LNCAP (cell line): ENCODE measurements around the gene TRRAP.

Source experiments
- TF ChIP-seq, protein P1 (sequence below): fragments of 450-650 bp; IDR thresholded peaks from 2 replicates; pipeline ENCODE4 v1.5.1; 2017; ENCODE audit warnings: mild to moderate bottlenecking

TRRAP gene

DNA sequence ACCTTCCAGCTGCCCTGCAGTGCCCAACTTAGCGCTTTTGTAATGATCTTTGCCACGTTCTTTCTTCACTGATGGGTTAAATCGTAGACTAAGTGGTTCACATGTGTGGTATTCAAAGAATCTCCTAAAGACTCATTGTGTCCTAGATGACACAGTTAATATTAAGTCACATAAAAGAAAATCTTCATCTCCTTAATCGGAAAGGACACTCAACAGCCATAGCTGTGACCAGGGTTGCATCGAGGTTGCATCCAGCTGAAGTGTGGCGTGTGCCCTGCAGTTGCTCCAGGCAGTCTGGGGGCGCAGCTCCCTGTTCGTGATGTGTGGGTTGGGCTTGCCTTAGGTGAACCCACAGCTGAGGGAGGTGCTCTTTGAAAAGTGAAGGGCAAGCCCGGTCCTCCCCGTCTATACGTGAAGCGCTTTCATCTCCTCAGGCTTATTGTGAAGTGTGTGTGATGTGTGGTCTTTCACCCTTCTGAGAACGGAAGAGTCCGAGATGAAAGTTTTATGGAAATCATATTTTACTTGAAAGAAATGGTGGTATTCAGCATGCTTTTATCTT lies 122.7 kb downstream of the TRRAP start:
- TF ChIP-seq, protein P1, sequence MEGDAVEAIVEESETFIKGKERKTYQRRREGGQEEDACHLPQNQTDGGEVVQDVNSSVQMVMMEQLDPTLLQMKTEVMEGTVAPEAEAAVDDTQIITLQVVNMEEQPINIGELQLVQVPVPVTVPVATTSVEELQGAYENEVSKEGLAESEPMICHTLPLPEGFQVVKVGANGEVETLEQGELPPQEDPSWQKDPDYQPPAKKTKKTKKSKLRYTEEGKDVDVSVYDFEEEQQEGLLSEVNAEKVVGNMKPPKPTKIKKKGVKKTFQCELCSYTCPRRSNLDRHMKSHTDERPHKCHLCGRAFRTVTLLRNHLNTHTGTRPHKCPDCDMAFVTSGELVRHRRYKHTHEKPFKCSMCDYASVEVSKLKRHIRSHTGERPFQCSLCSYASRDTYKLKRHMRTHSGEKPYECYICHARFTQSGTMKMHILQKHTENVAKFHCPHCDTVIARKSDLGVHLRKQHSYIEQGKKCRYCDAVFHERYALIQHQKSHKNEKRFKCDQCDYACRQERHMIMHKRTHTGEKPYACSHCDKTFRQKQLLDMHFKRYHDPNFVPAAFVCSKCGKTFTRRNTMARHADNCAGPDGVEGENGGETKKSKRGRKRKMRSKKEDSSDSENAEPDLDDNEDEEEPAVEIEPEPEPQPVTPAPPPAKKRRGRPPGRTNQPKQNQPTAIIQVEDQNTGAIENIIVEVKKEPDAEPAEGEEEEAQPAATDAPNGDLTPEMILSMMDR: no peak

DNA sequence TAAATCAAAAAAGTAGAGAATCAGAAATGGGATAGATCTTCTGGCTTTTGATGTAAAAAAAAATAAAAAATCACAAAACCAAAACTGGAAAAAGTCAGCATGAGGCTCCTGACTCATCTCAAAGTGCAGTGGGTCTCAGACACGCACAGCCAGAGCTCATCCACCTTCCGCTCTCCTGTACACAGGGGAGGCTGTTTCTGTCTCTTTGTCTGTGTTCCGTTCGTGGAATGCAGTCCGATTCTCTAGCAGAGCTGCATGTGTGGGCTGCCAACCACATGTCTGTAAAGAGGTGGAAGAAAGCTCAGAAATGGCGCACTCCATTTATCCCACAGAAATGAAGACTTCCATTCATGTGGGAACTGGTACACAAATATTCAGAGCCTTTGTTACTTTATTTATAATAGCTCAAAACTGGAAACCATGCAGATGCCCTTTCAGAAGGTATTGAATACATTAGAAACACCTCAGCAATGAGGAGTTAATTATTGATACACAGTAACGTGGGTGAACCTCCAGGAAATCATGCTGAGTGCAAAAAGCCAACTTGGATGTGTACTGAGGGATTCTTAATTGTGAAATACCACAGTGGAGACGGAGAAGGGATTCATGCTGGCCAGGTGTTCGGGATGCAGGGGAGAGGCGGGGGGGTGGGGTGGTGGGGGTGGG lies 123.3 kb downstream of the TRRAP start:
- TF ChIP-seq, protein P1: no peak

DNA sequence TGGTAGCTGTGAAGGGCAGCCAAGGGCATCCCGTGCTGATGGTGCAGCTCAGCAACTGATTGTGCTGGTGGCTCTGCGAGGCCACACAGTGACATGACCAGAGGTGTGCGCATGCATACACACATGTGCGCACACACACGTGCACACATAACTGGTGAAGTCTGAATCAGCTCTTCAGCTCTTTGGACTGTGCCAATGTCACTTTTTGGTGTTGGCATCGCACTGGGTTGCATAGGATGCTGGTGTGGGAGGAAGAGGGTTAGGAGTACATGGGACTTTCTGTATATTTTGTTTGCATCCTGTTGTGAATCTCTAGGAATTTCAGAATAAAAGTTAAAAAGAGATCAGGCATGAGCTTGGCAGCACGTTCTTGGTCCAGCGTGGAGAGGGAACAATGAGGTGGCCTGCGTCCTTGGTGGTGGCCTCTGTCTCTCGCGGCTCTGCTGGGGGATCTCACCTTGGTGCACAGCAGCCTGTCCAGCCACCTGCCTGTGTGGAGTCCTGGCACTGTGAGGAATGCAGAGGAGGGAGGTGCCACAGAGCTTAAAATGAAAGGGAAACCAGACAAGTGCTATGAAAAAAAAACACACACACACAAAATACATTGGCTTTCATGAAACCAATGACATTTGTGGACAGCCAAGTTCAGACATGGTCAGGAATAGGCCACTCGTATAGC lies 124.0 kb downstream of the TRRAP start:
- TF ChIP-seq, protein P1: no peak

DNA sequence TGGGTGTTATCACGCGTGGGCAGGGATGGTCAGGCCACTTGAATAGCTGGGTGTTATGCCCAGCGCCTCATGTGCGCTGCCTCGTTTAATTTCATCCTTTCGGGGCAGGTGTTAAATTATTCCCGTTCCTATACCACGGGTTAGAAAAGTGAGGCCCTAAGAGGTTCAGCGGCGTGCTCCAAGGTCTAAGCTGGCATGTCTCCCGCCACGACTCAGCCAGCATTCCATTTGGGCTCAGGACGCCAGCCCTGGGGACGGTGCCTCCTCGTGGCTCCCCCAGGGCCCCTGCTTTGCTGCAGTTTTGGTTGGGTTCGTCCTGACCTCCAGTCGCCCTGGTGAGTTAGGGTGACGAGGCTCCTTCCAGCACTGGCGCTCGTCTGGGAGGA lies 124.5 kb downstream of the TRRAP start:
- TF ChIP-seq, protein P1: no peak

DNA sequence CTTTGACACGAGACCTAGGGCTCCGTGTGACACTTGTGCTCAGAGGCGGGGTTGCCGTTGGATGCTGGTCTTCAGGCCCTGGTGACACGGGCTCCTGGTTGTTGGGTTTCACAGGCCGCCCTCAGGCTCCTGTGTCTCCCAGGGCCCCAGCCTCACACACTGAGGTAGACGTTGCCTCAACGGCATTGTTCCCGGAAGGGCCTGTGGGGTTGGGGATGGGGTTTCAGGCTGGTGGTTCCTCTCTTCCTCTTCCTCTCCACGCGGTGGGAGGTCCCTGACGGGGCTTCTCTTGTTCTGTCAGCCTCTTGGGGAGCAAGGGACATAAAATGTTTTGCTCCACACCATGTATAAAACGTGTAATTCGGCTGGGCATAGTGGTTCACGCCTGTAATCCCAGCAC lies 125.1 kb downstream of the TRRAP start:
- TF ChIP-seq, protein P1: no peak

DNA sequence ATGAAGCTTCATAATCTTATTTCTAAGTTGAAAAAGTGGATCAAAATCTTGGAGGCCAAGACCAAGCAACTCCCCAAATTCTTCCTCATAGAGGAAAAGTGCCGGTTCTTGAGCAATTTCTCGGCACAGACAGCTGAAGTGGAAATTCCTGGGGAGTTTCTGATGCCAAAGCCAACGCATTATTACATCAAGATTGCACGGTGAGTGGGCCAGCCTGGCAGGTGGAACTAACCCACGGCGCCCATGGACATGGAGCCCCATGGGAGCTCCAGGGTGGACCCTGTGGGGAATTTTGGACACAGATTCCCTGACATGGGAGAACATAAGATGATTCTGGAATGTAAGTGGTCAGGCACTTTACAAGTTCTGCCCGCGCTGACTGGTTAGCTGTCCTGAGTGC lies 125.9 kb downstream of the TRRAP start:
- TF ChIP-seq, protein P1: no peak

DNA sequence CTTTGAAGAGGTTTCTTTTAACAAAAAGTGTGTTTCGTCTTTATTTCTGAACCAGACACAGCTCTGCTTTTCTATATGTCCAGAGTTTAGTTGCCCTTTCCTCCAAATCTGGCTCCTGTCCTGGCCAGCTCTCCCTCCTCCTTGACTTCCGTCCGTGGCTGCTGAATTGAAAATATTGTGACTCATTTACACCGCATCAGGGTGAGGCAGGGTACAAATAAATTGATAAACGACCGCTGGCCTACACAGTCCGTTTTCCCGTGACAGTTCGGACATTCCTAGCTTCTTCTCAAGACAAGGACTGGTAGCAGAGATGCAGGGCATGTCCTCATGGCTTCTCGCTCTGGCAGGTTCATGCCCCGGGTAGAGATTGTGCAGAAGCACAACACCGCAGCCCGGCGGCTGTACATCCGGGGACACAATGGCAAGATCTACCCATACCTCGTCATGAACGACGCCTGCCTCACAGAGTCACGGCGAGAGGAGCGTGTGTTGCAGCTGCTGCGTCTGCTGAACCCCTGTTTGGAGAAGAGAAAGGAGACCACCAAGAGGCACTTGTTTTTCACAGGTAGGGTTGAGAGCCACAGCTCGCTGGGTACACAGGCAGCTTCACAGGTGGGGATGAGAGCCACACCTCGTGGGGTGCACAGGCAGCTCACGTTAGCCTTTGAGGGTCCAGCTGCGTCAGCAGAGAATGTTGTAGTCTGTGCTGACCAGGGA lies 126.6 kb downstream of the TRRAP start:
- TF ChIP-seq, protein P1: no peak
